Stimulated activated CD4-positive, alpha-beta T cell treated with anti-CD3 and anti-CD28 coated beads, Interleukin-2, amount 100 ng/mL, for 24 hours (primary cell): ENCODE measurements around the gene MSLN.

Experiments
- DNase-seq, 2 donors: peaks; one replicate each; pipeline ENCODE4 v3.0.0-alpha.2; 2020

Gene MSLN

DNA sequence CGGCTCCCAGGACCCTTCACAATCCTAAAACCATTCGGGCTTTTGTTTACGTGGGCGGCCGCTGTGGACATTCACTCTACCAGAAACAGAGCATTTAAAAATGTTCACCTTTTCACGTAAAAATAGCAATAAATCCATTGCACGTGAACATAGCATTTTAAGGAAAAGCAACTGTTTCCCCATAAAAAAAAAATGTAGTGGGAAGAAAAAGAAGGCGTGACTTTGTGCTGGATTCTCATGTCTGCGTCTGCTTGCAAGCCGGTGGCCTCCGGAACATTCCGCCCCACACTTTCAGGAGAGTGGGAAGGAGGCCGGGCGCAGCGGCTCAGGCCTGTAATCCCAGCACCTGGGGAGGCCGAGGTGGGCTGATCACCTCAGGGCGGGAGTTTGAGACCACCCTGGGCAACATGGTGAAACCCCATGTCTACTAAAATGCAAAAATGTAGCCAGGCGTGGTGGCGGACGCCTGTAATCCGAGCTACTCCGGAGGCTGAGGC, 53.4 kb downstream of the MSLN start:
- DNase-seq = no peak

- no peak for DNase-seq
Observed at GRCh38 chr16:814974-815373, 54.4 kb downstream of the MSLN start.

DNA sequence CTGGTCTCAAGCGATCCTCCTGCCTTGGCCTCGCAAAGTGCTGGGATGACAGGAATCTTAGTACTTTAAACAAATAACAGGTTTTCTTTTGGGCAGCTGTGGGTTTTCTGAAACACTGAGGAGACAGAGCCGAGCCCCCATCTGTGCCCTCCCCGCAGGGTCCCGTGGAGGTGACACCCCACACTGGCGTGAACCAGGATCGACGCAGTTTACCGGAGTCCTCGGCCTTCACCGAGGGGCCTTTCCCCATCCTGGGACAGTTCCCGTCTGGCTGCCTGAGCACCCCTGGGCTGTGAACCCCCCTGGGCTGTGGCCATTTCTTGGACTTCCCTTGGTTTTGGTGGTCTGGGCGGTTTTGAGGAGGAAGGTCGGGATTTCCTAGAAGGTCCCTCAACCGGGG, 55.3 kb downstream of the MSLN start:
- DNase-seq = no peak

DNA sequence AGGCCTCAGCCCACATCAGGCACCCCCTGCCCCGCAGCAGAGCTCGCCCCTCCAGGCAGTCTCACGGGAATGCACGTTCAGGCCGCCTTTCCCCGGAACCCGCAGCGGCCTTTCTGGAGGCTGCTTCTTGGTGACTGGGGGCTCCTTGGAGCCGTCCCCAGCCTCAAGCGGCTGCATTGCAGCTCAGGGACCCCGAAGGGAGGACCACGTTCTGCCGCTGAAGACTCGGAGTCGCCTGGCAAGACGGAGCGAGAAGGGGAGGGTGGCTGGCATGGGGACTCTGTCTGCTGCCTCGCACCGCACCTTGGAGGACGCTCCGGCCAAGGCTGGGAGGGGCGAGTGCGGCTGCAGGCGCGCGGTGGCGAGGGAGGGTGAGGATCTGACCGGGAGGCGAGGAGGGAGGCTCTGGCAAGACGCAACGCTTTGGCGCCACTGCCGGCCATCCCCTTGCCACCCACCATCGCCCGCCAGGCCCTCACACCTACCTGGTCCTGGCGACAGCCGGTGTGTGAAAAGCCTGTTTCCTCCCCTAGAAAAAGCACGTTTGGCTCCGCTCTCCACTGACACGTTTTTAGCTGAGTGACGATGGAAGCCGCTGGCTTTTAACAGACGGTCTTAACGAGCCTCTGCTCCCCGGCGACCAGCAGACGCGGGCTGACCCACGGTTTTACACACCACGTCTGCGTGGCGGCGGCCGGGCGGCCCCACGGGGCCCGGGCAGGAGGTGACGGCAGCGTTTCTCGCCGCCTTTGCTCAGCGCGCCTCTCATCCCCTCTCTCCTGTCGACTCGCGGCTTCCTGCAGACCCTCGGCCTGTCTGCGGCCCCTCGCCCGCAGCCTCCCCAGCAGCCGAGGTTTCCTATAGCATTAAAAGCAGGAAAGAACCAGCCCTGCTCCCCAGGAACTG, 56.7 kb downstream of the MSLN start:
- no peak for DNase-seq

- no peak for DNase-seq
Observed at GRCh38 chr16:818132-818531, 57.6 kb downstream of the MSLN start.
